PFSK-1 (cell line): ENCODE results near the gene TMTC2.

Experiments
- FOXP2 ChIP-seq: optimal IDR thresholded peaks from 2 replicates; pipeline ENCODE3; 2011; ENCODE audit warnings: borderline replicate concordance, control low read depth, inconsistent platforms; ENCODE audit not compliant: insufficient read depth; ENCODE audit errors: extremely low read length, extremely low read depth
- POLR2AphosphoS5 ChIP-seq: IDR thresholded peaks from 2 replicates; pipeline ENCODE4 v1.6.1; 2012; ENCODE audit warnings: low read depth, mild to moderate bottlenecking, control low read depth, low read length, moderate library complexity
- SIN3A ChIP-seq: IDR thresholded peaks from 2 replicates; pipeline ENCODE4 v1.6.1; 2012; ENCODE audit warnings: mild to moderate bottlenecking, low read length, moderate library complexity, borderline replicate concordance; ENCODE audit not compliant: insufficient read depth
- TAF1 ChIP-seq: IDR thresholded peaks from 2 replicates; pipeline ENCODE4 v1.6.1; 2012; ENCODE audit warnings: low read length, control low read depth, borderline replicate concordance; ENCODE audit not compliant: insufficient read depth
- TF ChIP-seq, protein P1 (sequence below), 2 experiments: IDR thresholded peaks; 2 replicates each; pipeline versions ENCODE4 v1.6.1 to v1.8.0; 2011 to 2012; ENCODE audit warnings: low read depth in 2 of 2, low read length in 2 of 2, control low read depth in 1 of 2, inconsistent platforms in 1 of 2, mild to moderate bottlenecking in 1 of 2, moderate library complexity in 1 of 2; ENCODE audit not compliant: insufficient read depth in 1 of 2

Gene TMTC2

DNA sequence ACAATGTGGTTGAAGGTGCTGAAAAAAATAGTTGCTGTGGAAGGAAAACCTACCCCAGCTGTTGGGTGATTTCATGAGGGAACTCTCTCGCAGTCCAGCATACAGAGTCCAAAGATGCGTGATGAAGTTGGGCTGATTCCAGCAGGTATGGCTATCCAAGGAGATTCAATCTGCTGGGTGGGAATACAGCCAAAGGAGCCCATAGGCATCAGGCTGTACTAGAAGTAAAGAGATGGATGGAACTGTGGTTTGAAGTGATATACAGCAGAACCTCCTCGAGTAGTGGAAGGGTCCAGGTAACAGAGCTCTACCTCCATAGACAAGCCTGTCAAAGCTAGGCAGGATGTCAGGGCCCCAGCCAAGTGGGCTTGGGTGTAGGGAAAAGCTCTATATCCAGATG is 11.5 kb upstream of the TMTC2 start:
- no peak for TF ChIP-seq FOXP2

DNA sequence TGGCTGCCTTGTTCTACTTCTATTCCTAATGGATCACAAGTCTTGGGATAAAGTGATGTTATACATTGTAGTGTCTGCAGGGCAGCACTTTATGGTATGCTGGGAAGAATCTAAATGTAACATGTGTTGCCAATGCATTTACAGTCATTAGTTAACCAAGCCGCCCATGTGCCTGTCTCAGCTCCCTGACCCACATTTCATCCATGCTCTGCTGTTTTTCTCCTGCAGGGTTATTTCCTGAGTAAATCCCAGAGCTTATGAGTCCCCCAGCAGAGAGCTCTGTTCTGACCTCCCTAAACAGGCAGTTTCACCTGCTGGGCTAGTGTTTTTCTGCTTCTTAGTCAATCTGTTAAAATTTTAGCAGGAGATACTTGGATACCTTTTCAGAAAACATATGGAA is 4.4 kb upstream of the TMTC2 start:
- TF ChIP-seq POLR2AphosphoS5 (no peak), FOXP2 (no peak), TAF1 (no peak), SIN3A (no peak)
- TF ChIP-seq, protein P1, sequence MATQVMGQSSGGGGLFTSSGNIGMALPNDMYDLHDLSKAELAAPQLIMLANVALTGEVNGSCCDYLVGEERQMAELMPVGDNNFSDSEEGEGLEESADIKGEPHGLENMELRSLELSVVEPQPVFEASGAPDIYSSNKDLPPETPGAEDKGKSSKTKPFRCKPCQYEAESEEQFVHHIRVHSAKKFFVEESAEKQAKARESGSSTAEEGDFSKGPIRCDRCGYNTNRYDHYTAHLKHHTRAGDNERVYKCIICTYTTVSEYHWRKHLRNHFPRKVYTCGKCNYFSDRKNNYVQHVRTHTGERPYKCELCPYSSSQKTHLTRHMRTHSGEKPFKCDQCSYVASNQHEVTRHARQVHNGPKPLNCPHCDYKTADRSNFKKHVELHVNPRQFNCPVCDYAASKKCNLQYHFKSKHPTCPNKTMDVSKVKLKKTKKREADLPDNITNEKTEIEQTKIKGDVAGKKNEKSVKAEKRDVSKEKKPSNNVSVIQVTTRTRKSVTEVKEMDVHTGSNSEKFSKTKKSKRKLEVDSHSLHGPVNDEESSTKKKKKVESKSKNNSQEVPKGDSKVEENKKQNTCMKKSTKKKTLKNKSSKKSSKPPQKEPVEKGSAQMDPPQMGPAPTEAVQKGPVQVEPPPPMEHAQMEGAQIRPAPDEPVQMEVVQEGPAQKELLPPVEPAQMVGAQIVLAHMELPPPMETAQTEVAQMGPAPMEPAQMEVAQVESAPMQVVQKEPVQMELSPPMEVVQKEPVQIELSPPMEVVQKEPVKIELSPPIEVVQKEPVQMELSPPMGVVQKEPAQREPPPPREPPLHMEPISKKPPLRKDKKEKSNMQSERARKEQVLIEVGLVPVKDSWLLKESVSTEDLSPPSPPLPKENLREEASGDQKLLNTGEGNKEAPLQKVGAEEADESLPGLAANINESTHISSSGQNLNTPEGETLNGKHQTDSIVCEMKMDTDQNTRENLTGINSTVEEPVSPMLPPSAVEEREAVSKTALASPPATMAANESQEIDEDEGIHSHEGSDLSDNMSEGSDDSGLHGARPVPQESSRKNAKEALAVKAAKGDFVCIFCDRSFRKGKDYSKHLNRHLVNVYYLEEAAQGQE (IDR thresholded peaks at IDR 0.05; ENCODE audit: insufficient read depth in 1 of 2, low read depth in 2 of 2, low read length in 2 of 2): no peak

DNA sequence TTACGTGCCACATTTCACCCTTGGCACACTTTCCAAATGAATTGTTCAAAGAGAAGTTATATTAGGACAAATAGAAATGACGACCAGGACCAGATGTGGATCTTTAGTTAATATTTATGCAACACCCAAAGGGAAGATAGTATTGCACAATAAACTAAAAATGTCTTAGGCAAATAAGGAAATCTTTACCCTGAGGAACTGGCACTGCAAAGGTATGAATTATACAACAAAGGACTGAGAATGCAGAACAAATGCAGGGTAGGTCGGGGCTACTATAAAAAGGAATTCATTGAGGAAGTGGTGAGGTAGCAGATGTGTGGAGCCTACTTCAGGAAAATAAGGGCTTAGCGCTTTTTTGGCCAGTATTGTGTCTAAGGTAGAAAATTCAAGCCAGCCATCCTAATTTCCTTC is 3.9 kb upstream of the TMTC2 start:
- no peak for TF ChIP-seq FOXP2
- TF ChIP-seq POLR2AphosphoS5: no peak
- TF ChIP-seq SIN3A: no peak
- no peak for TF ChIP-seq TAF1
- TF ChIP-seq, protein P1 (IDR thresholded peaks at IDR 0.05; ENCODE audit: insufficient read depth in 1 of 2, low read depth in 2 of 2, low read length in 2 of 2): no peak

- TF ChIP-seq SIN3A (peak; percentile 56; the same call in 1 of the 2 replicates), FOXP2 (peak; percentile 52)
- TF ChIP-seq, protein P1 (IDR thresholded peaks at IDR 0.05; ENCODE audit: insufficient read depth in 1 of 2, low read depth in 2 of 2, low read length in 2 of 2): no peak
These were observed 927 bp upstream of the TMTC2 start for GRCh38 chr12:82685790-82686167.

DNA sequence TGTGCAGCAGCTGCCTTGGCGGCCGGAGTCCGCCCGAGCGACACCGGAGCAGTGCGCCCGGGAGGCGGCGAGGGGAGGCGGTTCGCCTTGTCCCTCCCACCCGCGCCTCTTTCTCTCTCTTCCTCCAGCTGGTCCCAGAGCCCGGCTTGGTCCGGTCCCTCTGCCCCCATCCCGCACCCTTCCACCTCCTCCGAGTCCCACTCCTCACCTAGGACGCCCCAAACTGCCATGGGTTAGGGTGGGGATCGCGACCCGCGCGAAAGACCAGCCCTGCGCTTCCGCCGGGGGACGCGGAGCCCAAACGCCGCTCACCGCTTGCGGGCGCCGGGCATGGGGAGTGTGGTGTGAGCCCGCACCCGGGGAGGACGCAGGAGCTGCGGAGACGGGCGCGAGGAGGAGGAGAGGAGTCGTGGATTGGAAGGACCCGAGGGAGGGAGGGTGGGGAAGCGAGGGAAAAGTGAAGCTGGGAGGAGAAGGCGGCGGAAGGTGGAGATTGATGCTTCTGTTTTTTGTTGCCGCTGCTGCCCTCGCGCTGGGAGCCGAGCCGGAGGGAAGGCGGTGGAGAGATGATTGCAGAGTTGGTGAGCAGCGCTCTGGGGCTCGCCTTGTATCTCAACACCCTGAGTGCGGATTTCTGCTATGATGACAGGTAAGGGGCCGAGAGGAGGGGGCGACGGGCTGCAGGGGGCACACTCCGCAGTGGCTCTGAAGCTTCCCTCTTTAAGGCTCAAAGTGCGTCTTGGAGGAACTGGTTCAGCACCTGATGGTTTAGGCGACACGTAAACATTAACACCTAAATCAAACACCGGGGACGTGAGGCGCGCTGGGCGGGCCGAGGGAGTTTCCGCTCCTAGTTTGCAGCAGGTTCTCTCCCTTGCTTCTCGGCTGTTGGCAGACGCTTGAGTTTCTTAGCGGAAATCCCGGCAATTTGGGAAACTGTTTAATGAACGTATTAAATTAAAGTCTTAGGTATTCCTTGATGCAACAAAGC is 610 bp downstream of the TMTC2 start:
- TF ChIP-seq POLR2AphosphoS5 (no peak; the same call in 1 of the 2 replicates), TAF1 (no peak), SIN3A (no peak), FOXP2 (no peak)
- TF ChIP-seq, protein P1 (IDR thresholded peaks at IDR 0.05; ENCODE audit: insufficient read depth in 1 of 2, low read depth in 2 of 2, low read length in 2 of 2): no peak
